ENCODE measurements around the gene PHC2.

Gene PHC2

GRCh38 chr1:33420870-33421775 lies 9.8 kb downstream of the PHC2 start:
- DNase-seq (ENCODE audit: low read depth in 2 of 2), result no peak

GRCh38 chr1:33418811-33419210 lies 12.1 kb downstream of the PHC2 start:
- no peak for DNase-seq (ENCODE audit: low read depth in 2 of 2)

GRCh38 chr1:33414879-33415278 lies 16.0 kb downstream of the PHC2 start:
- no peak for DNase-seq (ENCODE audit: low read depth in 2 of 2)

GRCh38 chr1:33410091-33410701 lies 20.7 kb downstream of the PHC2 start:
- no peak for DNase-seq (ENCODE audit: low read depth in 2 of 2)

- no peak for DNase-seq (ENCODE audit: low read depth in 2 of 2)
These were observed 22.8 kb downstream of the PHC2 start for GRCh38 chr1:33408093-33408436.

- DNase-seq (ENCODE audit: low read depth in 2 of 2), result no peak
These were observed 23.4 kb downstream of the PHC2 start for GRCh38 chr1:33407352-33408092.

- DNase-seq (ENCODE audit: low read depth in 2 of 2), result no peak
These were observed 28.7 kb downstream of the PHC2 start for GRCh38 chr1:33402206-33402605.

GRCh38 chr1:33401471-33401870 lies 29.4 kb downstream of the PHC2 start:
- no peak for DNase-seq (ENCODE audit: low read depth in 2 of 2)

- DNase-seq (ENCODE audit: low read depth in 2 of 2), result no peak
These were observed 30.6 kb downstream of the PHC2 start for GRCh38 chr1:33400153-33400911.

GRCh38 chr1:33399375-33399774 lies 31.5 kb downstream of the PHC2 start:
- no peak for DNase-seq (ENCODE audit: low read depth in 2 of 2)

- DNase-seq (ENCODE audit: low read depth in 2 of 2), result no peak
These were observed 32.9 kb downstream of the PHC2 start for GRCh38 chr1:33397994-33398393.

GRCh38 chr1:33397125-33397506 lies 33.8 kb downstream of the PHC2 start:
- DNase-seq (ENCODE audit: low read depth in 2 of 2), result no peak

- DNase-seq (ENCODE audit: low read depth in 2 of 2), result no peak
These were observed 34.4 kb downstream of the PHC2 start for GRCh38 chr1:33396188-33397124.

GRCh38 chr1:33394770-33395169 lies 36.1 kb downstream of the PHC2 start:
- DNase-seq (ENCODE audit: low read depth in 2 of 2), result no peak

- no peak for DNase-seq (ENCODE audit: low read depth in 2 of 2)
These were observed 36.9 kb downstream of the PHC2 start for GRCh38 chr1:33393991-33394390.

- DNase-seq (ENCODE audit: low read depth in 2 of 2), result no peak
These were observed 37.4 kb downstream of the PHC2 start for GRCh38 chr1:33393524-33393923.

- DNase-seq (ENCODE audit: low read depth in 2 of 2), result no peak
These were observed 38.3 kb downstream of the PHC2 start for GRCh38 chr1:33392639-33393038.

- DNase-seq (ENCODE audit: low read depth in 2 of 2), result no peak
These were observed 38.7 kb downstream of the PHC2 start for GRCh38 chr1:33392206-33392605.

GRCh38 chr1:33391343-33392078 lies 39.4 kb downstream of the PHC2 start:
- DNase-seq (ENCODE audit: low read depth in 2 of 2), result no peak

GRCh38 chr1:33390542-33390941 lies 40.4 kb downstream of the PHC2 start:
- DNase-seq (ENCODE audit: low read depth in 2 of 2), result no peak

Measured in stimulated activated CD4-positive, alpha-beta T cell treated with anti-CD3 and anti-CD28 coated beads, Interleukin-1b, Interleukin-23, amount 100 ng/mL, for 4 hours (primary cell).